Keratinocyte (primary cell): ENCODE measurements around the gene TMEM181. TPM values are rescaled to one million over a fixed set of nuclear protein-coding genes. Genes with fewer than 3 reads are reported as not detected.

Experiments used
- DNase-seq: peaks from one replicate; pipeline ENCODE4 v3.0.0-alpha.2; 2011; ENCODE audit warnings: low read depth, missing footprints, low spot score
- FAIRE-seq: peaks from 2 replicates; lab custom pipeline; 2011; peaks lifted over from hg19 to GRCh38; lab: Jason Lieb, UNC
- H2AFZ ChIP-seq: 2 replicates; pipeline ENCODE4 v1.6.0; 2012; ENCODE audit warnings: low read length, control low read depth, inconsistent platforms; ENCODE audit not compliant: control insufficient read depth
- H3K27ac ChIP-seq: 2 replicates; pipeline ENCODE4 v1.5.1; 2011; ENCODE audit warnings: low read length; ENCODE audit not compliant: control insufficient read depth, insufficient read depth
- H3K27me3 ChIP-seq: 3 replicates; pipeline ENCODE4 v1.6.0; 2011; ENCODE audit warnings: low read length; ENCODE audit not compliant: control insufficient read depth, insufficient read depth; ENCODE audit errors: extremely low read depth
- H3K36me3 ChIP-seq, 2 experiments: 2 replicates in 1 of 2; 3 replicates in 1 of 2; pipeline ENCODE4 v1.5.1; 2011; ENCODE audit warnings: low read length in 2 of 2, mild to moderate bottlenecking in 1 of 2; ENCODE audit not compliant: control insufficient read depth in 2 of 2, insufficient read depth in 2 of 2; ENCODE audit errors: extremely low read depth in 1 of 2
- H3K4me1 ChIP-seq: 3 replicates; pipeline ENCODE4 v1.5.1; 2011; ENCODE audit warnings: low read length; ENCODE audit not compliant: control insufficient read depth, insufficient read depth; ENCODE audit errors: extremely low read depth
- H3K4me2 ChIP-seq: 3 replicates; pipeline ENCODE4 v1.6.0; 2011; ENCODE audit warnings: low read depth, low read length; ENCODE audit not compliant: control insufficient read depth, insufficient read depth; ENCODE audit errors: extremely low read depth
- H3K4me3 ChIP-seq, 3 experiments: fragments of 200-600 bp in 1 of 3; sonication (generic) in 1 of 3; 2 replicates in 2 of 3; 3 replicates in 1 of 3; pipeline ENCODE4 v1.5.1; 2011 to 2016; ENCODE audit warnings: low read length in 3 of 3, mild to moderate bottlenecking in 3 of 3, control low read depth in 2 of 3, inconsistent platforms in 1 of 3, low read depth in 1 of 3, mixed read lengths in 1 of 3, mixed run types in 1 of 3, moderate library complexity in 1 of 3; ENCODE audit not compliant: control insufficient read depth in 2 of 3, insufficient read depth in 2 of 3; ENCODE audit errors: extremely low read depth in 1 of 3
- H3K79me2 ChIP-seq: 2 replicates; pipeline ENCODE4 v1.6.0; 2012; ENCODE audit warnings: low read length; ENCODE audit not compliant: control insufficient read depth, insufficient read depth
- H3K9ac ChIP-seq: 3 replicates; pipeline ENCODE4 v1.6.0; 2011; ENCODE audit warnings: low read length; ENCODE audit not compliant: control insufficient read depth, insufficient read depth; ENCODE audit errors: extremely low read depth
- H3K9me1 ChIP-seq: 3 replicates; pipeline ENCODE4 v1.6.0; 2011; ENCODE audit warnings: low read length; ENCODE audit not compliant: control insufficient read depth, insufficient read depth; ENCODE audit errors: extremely low read depth
- H3K9me3 ChIP-seq: 2 replicates; pipeline ENCODE4 v1.5.1; 2012; ENCODE audit warnings: low read depth, low read length; ENCODE audit not compliant: control insufficient read depth
- H4K20me1 ChIP-seq: 3 replicates; pipeline ENCODE4 v1.6.0; 2011; ENCODE audit warnings: low read length; ENCODE audit not compliant: control insufficient read depth, insufficient read depth; ENCODE audit errors: extremely low read depth
- EZH2 ChIP-seq: IDR thresholded peaks from one replicate; pipeline ENCODE4 v1.6.1; 2012; ENCODE audit warnings: inconsistent platforms, mild to moderate bottlenecking, low read length, moderate library complexity
- dilution Hi-C: fragments of 300-500 bp; cut with MboI; formaldehyde crosslinking; loops from one replicate; pipeline ENCODE4 v1.7.0; 2020; ENCODE audit warnings: low sequenced_read_pairs; ENCODE audit not compliant: extremely low pct_ligation_motif_present
- polyA plus RNA-seq, 5 experiments: library from polyadenylated mRNA; depleted of rRNA in 3 of 5; stranded (reverse) in 3 of 5; stranded (forward) in 1 of 5; unstranded in 1 of 5; fragments of >200 nt; gene quantifications; 1 replicate in 1 of 5; 2 replicates in 3 of 5; 3 replicates in 1 of 5; pipeline versions ENCODE4 v1.2.1 to v1.2.3, GENCODE V29; 2011 to 2012; ENCODE audit warnings: missing spikeins in 2 of 5, low read depth in 1 of 5, low replicate concordance in 1 of 5
- TF ChIP-seq, protein P1 (sequence below), 3 experiments: IDR thresholded peaks in 1 of 3; conservative IDR thresholded peaks in 1 of 3; optimal IDR thresholded peaks in 1 of 3; 2 replicates in 2 of 3; 3 replicates in 1 of 3; pipeline versions ENCODE3 to v1.5.1; 2011; ENCODE audit warnings: low read length in 3 of 3, mild to moderate bottlenecking in 3 of 3, moderate library complexity in 2 of 3, control low read depth in 1 of 3, inconsistent platforms in 1 of 3; ENCODE audit not compliant: insufficient read depth in 2 of 3; ENCODE audit errors: extremely low read depth in 1 of 3

Gene TMEM181
- polyA plus RNA-seq, 1 donor (not counting 4 experiments of a cell fraction or from before 2014, with no cell fraction given): 31.9 TPM

DNA sequence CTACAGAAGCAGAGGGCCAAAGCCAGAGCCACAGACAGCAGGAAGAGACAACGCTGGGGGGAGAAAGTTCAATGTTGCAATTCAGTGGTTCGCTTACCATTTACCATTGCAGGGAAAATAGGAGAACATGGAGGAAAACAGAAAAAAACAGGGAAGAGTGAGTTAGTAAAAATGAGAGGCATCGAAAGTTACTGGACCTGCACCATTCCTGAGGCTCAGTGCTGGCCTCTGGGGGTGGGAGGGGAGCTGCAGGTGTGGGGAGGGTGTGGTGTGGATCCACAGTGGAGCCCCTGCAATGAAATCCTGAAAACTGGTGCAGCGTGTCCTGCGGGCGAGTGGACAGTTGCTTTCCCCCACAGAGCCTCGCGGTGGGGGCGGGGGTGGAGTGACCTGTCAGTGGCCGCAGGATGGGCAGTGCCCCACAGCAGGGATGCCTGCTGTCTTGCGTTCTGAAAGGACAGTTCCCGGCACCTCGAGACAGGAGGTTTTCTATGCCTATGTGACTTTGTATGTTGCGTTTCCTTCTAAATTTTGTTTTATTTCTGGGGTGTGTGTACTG, 5.7 kb downstream of the TMEM181 start:
- peaks cover 2% of the 10 kb centered on the region for H3K9me1 ChIP-seq
- peaks cover 9% of the 10 kb centered on the region for H4K20me1 ChIP-seq
- no peak for DNase-seq
- peaks cover 27% of the 10 kb centered on the region for H3K4me1 ChIP-seq
- no peak overlapping the region for H2AFZ ChIP-seq
- no peak for TF ChIP-seq EZH2
- TF ChIP-seq, protein P1, sequence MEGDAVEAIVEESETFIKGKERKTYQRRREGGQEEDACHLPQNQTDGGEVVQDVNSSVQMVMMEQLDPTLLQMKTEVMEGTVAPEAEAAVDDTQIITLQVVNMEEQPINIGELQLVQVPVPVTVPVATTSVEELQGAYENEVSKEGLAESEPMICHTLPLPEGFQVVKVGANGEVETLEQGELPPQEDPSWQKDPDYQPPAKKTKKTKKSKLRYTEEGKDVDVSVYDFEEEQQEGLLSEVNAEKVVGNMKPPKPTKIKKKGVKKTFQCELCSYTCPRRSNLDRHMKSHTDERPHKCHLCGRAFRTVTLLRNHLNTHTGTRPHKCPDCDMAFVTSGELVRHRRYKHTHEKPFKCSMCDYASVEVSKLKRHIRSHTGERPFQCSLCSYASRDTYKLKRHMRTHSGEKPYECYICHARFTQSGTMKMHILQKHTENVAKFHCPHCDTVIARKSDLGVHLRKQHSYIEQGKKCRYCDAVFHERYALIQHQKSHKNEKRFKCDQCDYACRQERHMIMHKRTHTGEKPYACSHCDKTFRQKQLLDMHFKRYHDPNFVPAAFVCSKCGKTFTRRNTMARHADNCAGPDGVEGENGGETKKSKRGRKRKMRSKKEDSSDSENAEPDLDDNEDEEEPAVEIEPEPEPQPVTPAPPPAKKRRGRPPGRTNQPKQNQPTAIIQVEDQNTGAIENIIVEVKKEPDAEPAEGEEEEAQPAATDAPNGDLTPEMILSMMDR (optimal IDR thresholded peaks at IDR 0.05 in 1 of 3, IDR thresholded peaks at IDR 0.05 in 1 of 3, conservative IDR thresholded peaks at IDR 0.05 in 1 of 3; ENCODE audit: extremely low read depth in 1 of 3, insufficient read depth in 2 of 3, low read length in 3 of 3): peak in 2 of 3 experiments; percentile 15 to 35
- dilution Hi-C loops: no loop called here
- no peak for FAIRE-seq
- H3K4me2 ChIP-seq: no peak overlapping the region
- no peaks in the 10 kb centered on the region for H3K9me3 ChIP-seq
- H3K9ac ChIP-seq: no peak overlapping the region
- peaks cover 96% of the 10 kb centered on the region for H3K79me2 ChIP-seq
- H3K27ac ChIP-seq: no peak overlapping the region
- no peaks in the 10 kb centered on the region for H3K27me3 ChIP-seq
- H3K4me3 ChIP-seq: no peak overlapping the region
- H3K36me3 ChIP-seq: peaks cover 5 to 18% of the 10 kb centered on the region in 2 experiments

DNA sequence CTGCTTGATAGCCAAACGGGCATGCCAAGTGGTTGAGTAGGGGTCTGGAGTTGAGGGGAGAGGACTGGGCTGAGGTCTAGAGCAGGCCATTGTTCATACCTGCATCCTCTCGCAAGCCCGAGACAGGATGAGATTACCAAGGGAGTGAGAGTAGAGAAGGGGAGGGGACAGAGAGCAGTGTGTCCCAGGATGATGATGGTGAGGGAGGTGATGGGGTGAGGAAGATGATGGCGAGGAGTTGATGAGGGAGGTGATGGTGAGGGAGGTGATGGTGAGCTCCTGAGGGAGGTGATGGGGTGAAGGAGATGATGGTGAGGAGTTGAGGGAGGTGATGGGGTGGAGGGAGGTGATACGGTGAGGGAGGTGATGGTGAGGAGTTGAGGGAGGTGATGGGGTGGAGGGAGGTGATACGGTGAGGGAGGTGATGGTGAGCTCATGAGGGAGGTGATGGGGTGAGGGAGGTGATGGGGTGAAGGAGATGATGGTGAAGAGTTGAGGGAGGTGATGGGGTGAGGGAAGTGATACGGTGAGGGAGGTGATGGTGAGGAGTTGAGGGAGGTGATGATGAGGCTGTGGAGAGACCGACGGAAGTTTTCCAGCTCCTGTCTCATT, 6.4 kb downstream of the TMEM181 start:
- Histone ChIP-seq H3K4me1 (peaks cover 22% of the 10 kb centered on the region), H3K4me2 (no peak overlapping the region), H3K9me1 (peaks cover 2% of the 10 kb centered on the region), H3K79me2 (peaks cover 89% of the 10 kb centered on the region), H3K4me3 (no peak overlapping the region), H4K20me1 (peaks cover 9% of the 10 kb centered on the region), H3K27me3 (no peaks in the 10 kb centered on the region), H3K36me3 (peaks cover 5 to 18% of the 10 kb centered on the region in 2 experiments), H3K9ac (no peak overlapping the region), H3K9me3 (no peaks in the 10 kb centered on the region), H2AFZ (no peak overlapping the region), H3K27ac (no peak overlapping the region)
- no peak for DNase-seq
- TF ChIP-seq, protein P1 (optimal IDR thresholded peaks at IDR 0.05 in 1 of 3, IDR thresholded peaks at IDR 0.05 in 1 of 3, conservative IDR thresholded peaks at IDR 0.05 in 1 of 3; ENCODE audit: extremely low read depth in 1 of 3, insufficient read depth in 2 of 3, low read length in 3 of 3): no peak
- TF ChIP-seq EZH2: no peak
- no peak for FAIRE-seq
- dilution Hi-C loops: no loop called here
